Measurements from ENCODE around the gene AUTS2.

AUTS2 gene

GRCh38 chr7:70590126-70590854 lies 992.0 kb downstream of the AUTS2 start:
- no peak for DNase-seq (ENCODE audit: low read depth in 1 of 2, low spot score in 1 of 2)
- TF ChIP-seq GABPA (IDR thresholded peaks at IDR 0.05; ENCODE audit: low read depth) (no peak), CTCF (IDR thresholded peaks at IDR 0.05; ENCODE audit: insufficient read depth, low read length) (no peak), POLR2AphosphoS5 (IDR thresholded peaks at IDR 0.05; ENCODE audit: low read depth) (no peak), SPI1 (IDR thresholded peaks at IDR 0.05; ENCODE audit: borderline replicate concordance, low read depth) (no peak), REST (IDR thresholded peaks at IDR 0.05; ENCODE audit: insufficient replicate concordance, low read depth) (no peak)
- peaks cover under 1% of the 10 kb centered on the region for H3K27me3 ChIP-seq (ENCODE audit: insufficient read depth, poor library complexity, severe bottlenecking)
- H3K27ac ChIP-seq (replicated peaks), result no peak overlapping the region
- no peak overlapping the region for H3K4me3 ChIP-seq (replicated peaks; ENCODE audit: insufficient read depth, low read length)

- TF ChIP-seq GABPA (IDR thresholded peaks at IDR 0.05; ENCODE audit: low read depth) (no peak), SPI1 (IDR thresholded peaks at IDR 0.05; ENCODE audit: borderline replicate concordance, low read depth) (no peak), POLR2AphosphoS5 (IDR thresholded peaks at IDR 0.05; ENCODE audit: low read depth) (no peak), CTCF (IDR thresholded peaks at IDR 0.05; ENCODE audit: insufficient read depth, low read length) (no peak), REST (IDR thresholded peaks at IDR 0.05; ENCODE audit: insufficient replicate concordance, low read depth) (no peak)
Observed at GRCh38 chr7:70591643-70592042, 993.4 kb downstream of the AUTS2 start.

GRCh38 chr7:70592171-70592570 lies 993.9 kb downstream of the AUTS2 start:
- Histone ChIP-seq H3K4me3 (replicated peaks; ENCODE audit: insufficient read depth, low read length) (no peak overlapping the region), H3K27ac (replicated peaks) (no peak overlapping the region), H3K27me3 (ENCODE audit: insufficient read depth, poor library complexity, severe bottlenecking) (peaks cover 14% of the 10 kb centered on the region)
- TF ChIP-seq CTCF (IDR thresholded peaks at IDR 0.05; ENCODE audit: insufficient read depth, low read length) (no peak), GABPA (IDR thresholded peaks at IDR 0.05; ENCODE audit: low read depth) (no peak), POLR2AphosphoS5 (IDR thresholded peaks at IDR 0.05; ENCODE audit: low read depth) (no peak), REST (IDR thresholded peaks at IDR 0.05; ENCODE audit: insufficient replicate concordance, low read depth) (no peak), SPI1 (IDR thresholded peaks at IDR 0.05; ENCODE audit: borderline replicate concordance, low read depth) (no peak)
- no peak for DNase-seq (ENCODE audit: low read depth in 1 of 2, low spot score in 1 of 2)

More at GRCh38 chr7:70591643-70592042, 993.4 kb downstream of the AUTS2 start:
- Histone ChIP-seq H3K27ac (replicated peaks) (no peak overlapping the region), H3K4me3 (replicated peaks; ENCODE audit: insufficient read depth, low read length) (no peak overlapping the region), H3K27me3 (ENCODE audit: insufficient read depth, poor library complexity, severe bottlenecking) (peaks cover 11% of the 10 kb centered on the region)
- no peak for DNase-seq (ENCODE audit: low read depth in 1 of 2, low spot score in 1 of 2)

Data from HL-60 (cell line).